HG03095 (cell line): ENCODE measurements around the gene CYP4B1.
"Not testable (repeated sequence)": the region's sequence is repeated elsewhere in the genome, so short reads cannot be mapped to it uniquely, and the experiment has no call there.

Experiments
- ATAC-seq: cut with Tn5 transposase; IDR thresholded peaks from one replicate; pipeline ENCODE4 v1.9.1; 2021; ENCODE audit warnings: moderate library complexity; ENCODE audit not compliant: unreplicated experiment

Gene CYP4B1

DNA sequence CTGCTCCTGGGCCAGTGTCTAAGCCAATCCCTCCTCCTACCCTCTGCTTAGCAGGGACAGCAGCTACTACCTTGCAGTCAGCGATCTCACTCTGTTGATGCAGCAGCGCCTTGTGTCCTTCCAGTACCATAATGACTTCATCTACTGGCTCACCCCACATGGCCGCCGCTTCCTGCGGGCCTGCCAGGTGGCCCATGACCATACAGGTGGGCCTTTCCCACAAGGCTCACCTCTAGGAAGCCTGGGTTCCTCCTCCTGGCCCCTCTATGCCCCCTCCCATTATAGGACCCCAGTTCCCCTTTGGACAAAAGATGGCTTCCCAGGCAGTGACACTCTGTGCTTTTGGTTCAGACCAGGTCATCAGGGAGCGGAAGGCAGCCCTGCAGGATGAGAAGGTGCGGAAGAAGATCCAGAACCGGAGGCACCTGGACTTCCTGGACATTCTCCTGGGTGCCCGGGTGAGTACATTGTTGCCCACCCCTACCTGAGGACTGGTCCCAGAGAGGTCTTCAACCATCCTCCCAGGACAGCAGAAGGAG is 15.1 kb downstream of the CYP4B1 start:
- no peak for ATAC-seq

DNA sequence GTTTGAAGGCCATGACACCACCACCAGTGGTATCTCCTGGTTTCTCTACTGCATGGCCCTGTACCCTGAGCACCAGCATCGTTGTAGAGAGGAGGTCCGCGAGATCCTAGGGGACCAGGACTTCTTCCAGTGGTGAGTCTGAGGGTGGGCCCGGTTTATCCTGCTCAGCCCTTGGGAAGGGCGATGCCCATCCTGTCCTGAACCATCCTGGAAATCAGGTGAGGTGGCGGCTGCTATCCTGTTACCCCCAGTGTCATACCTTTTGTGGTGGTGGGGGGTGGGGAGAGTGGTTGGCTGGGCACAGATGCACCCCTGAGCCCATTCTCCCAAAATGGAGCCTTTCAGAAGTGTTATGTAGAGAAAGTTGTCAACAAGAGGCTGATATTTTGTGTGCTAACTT is 16.3 kb downstream of the CYP4B1 start:
- no peak for ATAC-seq

GRCh38 chr1:46816930-46817329 is 18.1 kb downstream of the CYP4B1 start:
- no peak for ATAC-seq

DNA sequence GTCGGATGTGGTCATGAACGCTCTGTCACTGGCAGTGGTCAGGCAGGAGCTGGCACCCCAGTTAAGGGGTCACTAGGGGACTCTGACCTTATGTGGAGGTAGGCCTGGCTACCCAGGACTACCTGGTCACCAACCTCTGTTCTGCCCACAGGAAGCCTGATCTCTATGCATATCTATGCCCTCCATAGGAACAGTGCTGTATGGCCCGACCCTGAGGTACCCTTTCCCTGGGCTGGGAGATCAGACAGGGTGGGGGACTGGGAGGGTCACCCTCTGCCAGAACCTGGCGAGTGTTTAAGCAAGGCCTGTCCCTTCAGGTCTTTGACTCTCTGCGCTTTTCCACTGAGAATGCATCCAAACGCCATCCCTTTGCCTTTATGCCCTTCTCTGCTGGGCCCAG is 19.0 kb downstream of the CYP4B1 start:
- ATAC-seq, result no peak

DNA sequence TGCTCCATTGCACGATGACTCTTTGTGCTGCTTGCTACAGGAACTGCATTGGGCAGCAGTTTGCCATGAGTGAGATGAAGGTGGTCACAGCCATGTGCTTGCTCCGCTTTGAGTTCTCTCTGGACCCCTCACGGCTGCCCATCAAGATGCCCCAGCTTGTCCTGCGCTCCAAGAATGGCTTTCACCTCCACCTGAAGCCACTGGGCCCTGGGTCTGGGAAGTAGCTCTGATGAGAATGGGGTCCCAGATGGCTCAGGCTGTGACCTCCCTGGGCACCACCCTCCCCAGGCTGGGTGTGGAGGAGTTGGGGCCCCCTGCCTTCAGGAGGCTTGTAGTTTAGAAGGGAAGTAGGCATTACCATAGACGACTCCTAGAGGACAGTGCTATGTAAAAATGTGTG is 19.7 kb downstream of the CYP4B1 start:
- ATAC-seq, result no peak

- ATAC-seq, result no peak
These were observed 20.5 kb downstream of the CYP4B1 start for GRCh38 chr1:46819335-46819734.

DNA sequence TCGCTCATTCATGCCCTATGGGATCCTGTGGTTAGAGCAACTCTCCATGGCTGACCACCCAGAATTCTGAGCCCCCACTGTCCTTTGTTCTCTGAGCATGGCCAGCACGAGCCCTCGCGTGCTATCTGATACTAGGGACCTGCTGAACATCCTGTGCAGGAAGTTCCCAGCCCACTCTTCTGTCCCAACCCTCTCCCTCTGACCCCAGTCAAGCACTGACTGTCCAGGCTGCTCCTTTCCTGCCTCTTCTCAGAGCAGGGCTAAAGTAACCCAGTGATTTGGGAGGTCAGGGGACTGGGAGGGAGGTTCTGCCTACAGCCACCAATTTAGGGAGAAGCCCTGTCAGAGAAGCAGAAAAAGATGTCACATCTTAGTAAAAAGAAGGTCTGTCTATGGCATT is 21.2 kb downstream of the CYP4B1 start:
- ATAC-seq, result no peak

DNA sequence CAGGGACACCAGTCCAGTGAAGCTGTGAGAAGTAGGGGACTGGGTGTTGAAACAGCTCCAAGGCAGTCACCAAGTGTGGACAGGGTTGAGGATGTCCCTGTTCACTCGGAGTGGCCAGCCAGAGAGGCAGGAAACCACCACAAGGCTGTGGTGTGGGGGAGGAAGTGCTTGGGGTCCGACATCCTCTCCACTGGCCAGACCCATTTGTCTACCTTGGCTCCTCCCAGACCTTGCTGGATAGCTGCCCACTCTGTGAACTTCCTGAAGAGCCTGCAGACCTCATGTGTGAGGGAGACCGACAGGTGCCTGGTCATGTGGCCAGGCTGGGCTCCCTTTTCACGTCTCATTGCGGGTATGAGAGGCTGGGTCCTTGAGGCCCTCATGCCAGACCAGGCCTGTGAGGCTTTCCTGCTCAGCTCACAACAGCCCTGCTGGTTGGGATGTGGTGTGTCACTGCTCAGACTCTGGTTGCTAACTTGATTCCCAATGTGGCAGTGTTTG is 21.8 kb downstream of the CYP4B1 start:
- no peak for ATAC-seq

DNA sequence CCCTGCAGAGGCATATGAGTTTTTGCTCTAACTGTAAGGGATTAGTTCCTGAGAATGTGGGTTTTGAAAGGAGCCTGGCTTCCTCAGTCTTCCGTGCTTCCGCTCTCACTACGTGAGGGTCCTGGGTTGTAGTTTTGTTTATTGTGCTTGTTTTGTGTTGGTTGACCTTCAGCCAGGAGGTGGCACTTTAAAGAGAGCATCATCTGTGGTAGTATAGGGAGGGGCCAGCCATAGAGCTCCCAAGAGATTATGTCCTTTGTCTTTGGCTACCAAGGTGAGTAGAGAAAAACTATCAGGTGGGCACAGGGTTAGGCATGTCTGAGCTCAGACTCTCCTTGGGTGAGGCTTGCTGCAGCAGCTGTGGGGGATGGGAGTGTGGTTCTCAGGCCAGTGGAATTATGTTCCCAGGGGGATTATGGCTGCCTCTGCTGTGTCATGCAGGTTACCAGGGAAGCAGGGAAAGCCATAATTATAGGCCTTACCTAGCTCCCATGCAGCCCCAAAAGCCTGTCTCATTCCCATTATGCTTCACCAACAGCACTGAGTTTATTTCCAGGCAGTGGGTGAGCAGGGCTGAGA is 23.5 kb downstream of the CYP4B1 start:
- ATAC-seq, result no peak

DNA sequence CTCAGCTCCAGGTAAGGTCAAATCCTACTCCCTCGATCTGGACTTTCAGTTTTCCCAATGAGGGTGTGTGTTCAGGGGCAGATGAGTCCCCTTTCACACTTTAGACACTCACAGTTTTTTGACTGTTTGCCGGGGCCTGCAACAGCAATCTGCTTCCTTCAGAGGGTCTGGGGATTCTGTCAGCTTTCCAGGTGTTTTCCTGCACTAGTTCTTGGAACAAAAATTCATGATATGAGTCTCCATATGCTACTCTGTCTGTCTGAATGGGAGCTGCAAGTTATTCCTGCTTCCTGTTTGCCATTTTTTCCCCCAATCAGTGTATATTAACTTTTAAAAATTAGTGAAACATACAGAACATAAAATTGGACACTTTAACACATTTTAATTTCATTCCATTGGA is 24.3 kb downstream of the CYP4B1 start:
- no peak for ATAC-seq

DNA sequence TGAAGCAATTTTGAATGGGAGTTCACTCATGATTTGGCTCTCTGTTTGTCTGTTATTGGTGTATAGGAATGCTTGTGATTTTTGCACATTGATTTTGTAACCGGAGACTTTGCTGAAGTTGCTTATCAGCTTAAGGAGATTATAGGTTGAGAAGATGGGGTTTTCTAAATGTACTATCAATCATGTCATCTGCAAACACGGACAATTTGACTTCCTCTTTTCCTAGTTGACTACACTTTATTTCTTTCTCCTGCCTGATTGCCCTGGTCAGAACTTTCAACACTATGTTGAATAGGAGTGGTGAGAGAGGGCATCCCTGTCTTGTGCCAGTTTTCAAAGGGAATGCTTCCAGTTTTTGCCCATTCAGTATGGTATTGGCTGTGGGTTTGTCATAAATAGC is 28.0 kb downstream of the CYP4B1 start:
- ATAC-seq, result not testable (repeated sequence)

DNA sequence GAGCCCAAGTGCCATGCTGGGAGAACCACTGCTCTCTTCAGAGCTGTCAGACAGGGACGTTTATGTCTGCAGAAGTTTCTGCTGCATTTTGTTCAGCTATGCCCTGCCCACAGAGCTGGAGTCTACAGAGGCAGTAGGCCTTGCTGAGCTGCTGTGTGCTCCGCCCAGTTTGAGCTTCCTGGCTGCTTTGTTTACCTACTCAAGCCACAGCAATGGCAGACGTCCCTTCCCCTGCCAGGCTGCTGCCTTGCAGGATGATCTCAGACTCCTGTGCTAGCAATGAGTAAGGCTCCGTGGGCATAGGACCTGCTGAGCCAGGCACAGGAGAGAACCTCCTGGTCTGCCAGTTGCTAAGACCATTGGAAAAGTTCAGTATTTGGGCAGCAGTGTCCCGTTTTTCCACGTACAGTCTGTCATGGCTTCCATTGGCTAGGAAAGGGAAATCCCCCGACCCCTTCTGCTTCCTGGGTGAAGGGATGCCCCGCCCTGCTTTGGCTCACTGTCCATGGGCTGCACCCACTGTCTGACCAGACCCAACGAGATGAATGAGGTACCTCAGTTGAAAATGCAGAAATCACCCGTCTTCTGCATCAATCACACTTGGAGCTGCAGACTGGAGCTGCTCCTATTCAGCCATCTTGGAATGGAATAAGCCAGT is 31.9 kb downstream of the CYP4B1 start:
- ATAC-seq, result no peak

- ATAC-seq, result not testable (repeated sequence)
These were observed 36.6 kb downstream of the CYP4B1 start for GRCh38 chr1:46835469-46835868.

GRCh38 chr1:46846386-46846785 is 47.5 kb downstream of the CYP4B1 start:
- not testable (repeated sequence) for ATAC-seq

- ATAC-seq, result not testable (repeated sequence)
These were observed 58.8 kb downstream of the CYP4B1 start for GRCh38 chr1:46857660-46858065.

DNA sequence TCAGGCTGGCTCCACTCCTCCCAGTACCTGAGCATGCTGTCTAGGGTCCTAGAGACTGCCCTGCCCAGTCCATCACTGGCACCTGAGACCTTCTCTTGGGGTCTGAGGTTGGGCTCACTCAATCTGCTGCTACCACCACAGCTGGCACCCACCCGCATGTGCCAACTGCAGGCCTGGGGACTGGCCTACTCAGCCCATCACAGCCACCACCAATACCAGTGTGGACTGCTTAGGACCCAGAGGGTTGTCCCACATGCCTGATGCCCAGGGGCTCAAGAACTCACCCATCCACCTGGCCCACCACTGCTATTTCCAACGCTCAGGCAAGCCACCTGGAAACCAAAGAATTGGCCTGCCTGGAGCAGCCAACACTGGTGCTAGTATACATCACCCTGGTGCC is 63.5 kb downstream of the CYP4B1 start:
- no peak for ATAC-seq
